Kasumi-1 (cell line): ENCODE data around the gene TBC1D10B.

Experiments
- DNase-seq, 2 experiments: peaks; one replicate each; lab custom pipeline; 2025; lab: John Stamatoyannopoulos, UW

Gene TBC1D10B, protein sequence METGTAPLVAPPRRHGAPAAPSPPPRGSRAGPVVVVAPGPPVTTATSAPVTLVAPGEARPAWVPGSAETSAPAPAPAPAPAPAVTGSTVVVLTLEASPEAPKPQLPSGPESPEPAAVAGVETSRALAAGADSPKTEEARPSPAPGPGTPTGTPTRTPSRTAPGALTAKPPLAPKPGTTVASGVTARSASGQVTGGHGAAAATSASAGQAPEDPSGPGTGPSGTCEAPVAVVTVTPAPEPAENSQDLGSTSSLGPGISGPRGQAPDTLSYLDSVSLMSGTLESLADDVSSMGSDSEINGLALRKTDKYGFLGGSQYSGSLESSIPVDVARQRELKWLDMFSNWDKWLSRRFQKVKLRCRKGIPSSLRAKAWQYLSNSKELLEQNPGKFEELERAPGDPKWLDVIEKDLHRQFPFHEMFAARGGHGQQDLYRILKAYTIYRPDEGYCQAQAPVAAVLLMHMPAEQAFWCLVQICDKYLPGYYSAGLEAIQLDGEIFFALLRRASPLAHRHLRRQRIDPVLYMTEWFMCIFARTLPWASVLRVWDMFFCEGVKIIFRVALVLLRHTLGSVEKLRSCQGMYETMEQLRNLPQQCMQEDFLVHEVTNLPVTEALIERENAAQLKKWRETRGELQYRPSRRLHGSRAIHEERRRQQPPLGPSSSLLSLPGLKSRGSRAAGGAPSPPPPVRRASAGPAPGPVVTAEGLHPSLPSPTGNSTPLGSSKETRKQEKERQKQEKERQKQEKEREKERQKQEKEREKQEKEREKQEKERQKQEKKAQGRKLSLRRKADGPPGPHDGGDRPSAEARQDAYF

DNA sequence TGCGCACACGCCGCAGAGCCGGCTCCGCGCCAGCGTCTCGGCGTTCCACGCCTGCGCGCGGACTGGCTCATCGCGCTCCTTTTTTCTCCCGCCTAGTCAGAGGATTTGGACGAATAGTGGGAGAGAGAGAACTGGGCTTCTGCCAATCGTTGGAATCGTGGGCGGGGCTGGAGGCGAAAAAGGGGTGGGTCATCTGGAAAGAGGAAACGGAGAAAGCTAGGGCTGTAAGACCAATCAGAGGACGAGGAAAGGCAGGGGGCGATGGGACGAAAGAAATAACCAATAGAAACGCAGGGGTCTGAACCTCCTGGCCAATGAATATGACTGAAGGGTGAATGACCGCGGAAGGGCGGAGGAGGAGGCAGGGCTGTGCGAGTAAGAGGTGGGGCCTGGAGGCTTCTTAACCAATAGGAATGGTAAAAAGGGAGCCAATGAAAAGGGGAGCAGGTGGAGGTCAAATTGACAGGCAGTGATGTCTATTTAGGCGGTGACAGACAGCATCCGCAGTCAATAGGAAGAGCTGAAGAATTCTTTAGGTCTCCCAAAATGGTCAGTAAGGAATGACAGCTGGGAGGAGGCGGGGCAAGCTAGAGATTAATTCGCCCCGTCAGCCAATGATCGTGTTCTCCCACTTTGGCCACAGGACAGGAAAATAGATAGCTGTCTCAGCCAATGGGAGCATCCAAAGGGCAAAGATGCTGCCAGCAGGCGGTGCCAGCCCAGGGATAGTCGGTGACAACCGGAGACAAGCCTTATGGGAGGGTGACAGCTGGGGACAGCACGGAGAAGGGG lies at the start of gene TBC1D10B:
Gene TBC1D10B (minus strand): TSS at position 39 of the 792 bp plus-strand sequence. CDS start 311 bp downstream, outside the sequence.
- peak; percentile 96 to 97 for DNase-seq

DNA sequence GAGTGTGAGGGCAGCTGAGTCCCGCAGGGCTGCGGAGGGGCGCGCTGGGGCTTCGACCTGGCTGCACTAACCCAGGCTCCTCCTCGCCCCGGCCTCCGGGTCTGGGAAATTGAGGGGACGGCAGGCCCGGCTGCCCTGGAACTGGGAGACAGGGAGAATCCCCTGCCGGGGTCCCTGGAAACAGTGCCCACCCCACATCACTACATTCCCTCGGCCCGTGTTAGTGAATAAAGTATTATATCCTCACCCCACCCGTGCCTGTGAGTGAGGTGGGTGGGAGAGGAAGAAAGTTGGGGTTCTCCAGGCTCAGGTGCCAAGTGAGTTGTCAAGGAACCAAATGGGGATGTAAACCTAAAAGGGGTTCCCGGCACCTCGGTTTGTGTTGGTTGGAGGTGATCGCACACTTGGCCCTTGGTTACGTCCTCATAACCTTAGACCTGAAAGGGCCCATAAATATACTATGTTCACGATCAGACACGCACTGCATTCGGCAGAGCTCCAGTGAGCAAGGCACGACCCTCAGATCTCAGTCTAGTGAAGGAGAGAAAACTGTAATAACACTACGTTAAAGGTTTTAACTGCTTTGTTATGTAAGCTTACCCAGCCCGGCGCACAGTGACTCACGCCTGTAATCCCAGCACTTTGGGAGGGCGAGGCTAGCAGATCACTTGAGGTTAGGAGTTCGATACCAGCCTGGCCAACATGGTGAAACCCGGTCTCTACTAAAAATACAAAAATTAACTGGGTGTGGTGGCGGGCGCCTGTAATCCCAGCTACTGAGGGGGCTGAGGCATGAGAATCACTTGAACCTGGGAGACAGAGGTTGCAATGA lies 48.3 kb upstream of the TBC1D10B start:
- no peak for DNase-seq

DNA sequence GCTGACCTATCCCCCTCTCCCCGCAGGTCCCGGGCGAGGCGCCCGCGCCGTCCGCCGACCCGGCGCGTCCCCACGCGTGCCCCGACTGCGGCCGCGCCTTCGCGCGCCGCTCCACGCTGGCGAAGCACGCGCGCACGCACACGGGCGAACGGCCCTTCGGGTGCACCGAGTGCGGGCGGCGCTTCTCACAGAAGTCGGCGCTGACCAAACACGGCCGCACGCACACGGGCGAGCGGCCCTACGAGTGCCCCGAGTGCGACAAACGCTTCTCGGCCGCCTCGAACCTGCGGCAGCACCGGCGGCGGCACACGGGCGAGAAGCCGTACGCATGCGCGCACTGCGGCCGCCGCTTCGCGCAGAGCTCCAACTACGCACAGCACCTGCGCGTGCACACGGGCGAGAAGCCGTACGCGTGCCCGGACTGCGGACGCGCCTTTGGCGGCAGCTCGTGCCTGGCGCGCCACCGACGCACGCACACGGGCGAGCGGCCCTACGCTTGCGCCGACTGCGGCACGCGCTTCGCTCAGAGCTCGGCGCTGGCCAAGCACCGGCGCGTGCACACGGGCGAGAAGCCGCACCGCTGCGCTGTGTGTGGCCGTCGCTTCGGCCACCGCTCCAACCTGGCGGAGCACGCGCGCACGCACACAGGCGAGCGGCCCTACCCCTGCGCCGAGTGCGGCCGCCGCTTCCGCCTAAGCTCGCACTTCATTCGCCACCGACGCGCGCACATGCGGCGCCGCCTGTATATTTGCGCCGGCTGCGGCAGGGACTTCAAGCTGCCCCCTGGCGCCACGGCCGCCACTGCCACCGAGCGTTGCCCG lies 47.4 kb upstream of the TBC1D10B start:
- peak; percentile 39 to 40 for DNase-seq

DNA sequence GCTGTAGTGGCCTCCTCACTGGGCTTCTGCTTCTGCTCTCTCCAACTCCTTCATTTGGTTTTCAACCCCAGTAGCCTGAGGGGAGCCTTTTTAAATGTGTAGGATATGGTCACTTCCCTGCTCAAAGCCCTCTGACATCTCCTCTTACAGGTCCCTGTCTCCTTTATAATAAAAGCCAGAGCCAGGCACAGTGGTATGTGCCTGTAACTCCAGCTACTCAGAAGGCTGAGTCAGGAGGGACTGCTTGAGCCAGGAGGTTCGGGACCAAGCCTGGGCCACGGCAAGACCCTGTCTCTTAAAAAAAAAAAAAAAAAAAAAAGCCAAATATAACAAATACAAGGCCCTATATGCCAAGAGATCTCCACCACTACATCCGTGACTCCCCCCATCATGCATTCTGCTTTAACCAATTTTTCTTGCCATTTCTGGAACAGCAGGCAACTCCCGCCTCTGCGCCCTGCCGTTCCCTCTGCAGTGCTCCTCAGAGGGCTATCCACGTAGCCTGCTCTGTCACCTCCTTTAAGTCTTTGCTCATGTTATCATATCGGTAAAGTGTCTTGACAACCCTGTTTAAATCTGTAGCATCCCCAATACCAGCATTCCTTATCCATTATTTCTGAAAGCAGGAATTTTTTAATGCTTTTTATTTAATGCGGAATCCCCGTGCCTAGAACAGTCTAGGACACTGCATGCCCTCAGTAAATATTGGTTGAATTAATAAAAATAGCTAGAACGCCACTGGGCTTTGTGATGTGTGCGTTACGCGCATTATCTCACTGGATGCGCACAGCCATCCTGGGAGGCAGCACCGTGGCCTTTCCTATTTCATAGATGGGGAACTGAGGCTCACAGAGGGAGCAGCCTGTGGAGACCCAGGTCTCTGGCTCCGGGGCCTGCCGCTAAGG lies 46.6 kb upstream of the TBC1D10B start:
- no peak for DNase-seq

DNA sequence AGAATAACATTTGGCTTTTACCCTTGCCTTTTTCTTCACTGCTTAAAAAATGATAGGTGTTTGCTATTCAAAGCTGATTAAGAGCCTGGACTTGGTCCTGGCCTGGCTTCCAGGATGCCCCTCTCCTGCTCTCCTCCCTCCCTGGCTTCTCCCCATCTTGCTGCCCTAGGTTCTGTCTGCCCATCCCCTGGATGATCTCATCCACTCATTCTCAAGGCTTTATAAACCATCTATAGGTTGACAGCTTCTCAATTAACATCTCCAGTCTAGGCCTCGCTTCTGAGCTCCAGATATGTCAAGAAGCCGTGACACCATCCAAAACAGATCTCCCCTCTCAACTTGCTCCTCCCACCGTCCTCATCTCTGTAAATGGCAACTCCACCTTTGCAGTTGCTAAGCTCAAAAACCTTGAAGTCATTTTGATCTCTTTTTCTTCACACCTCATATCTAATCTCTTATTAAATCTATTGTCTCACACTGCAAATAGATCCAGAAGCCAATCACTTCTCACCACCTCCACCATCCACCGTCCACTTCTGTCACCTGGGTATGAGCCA lies 45.8 kb upstream of the TBC1D10B start:
- no peak for DNase-seq

DNA sequence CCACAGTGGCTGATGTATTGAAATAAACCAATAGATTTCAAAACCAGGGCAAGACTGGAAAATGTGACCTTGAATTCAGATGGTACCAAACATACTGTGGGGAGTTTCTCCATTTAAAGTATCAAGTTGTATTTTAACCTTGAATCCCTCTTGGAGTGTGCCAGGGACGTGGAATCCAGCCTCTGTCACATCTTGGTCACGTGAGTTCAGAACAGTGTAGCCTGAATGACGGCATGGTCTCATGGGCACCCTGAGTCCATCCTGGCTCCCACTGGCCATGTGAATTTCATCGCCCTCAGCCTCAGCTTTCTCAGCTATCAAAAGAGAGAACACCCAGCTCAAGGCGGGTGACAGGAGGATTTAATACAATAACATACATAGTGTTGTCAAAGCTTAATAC lies 43.9 kb upstream of the TBC1D10B start:
- DNase-seq: no peak

DNA sequence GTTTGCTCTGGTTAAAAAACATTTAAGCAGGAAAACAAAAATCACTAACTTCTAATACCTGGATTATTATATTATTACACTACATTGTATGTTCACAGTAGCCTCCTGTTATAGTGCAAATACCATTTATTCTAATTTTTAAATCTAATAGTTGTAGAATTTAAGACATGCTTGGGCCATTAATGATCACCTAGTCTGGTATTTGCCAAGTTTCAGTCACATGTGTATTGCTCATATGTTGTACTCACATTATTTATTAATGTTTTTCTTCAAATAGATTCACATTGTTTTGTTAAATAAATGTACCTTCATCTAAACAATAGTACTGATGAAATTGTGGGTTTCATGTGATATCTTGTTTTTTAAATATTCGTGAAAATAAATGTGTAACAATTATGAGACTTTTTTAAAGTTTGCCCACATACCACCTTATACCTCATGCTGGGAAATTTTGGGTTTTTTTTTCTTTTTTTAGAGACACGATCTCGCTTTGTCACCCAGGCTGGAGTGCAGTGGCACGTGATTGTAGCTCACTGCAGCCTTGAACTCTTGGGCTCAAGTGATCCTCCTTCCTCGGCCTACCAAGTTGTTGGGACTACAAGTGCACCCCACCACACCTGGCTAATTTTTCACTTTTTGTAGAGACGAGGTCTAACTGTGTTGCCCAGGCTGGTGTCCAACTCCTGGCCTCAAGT lies 43.0 kb upstream of the TBC1D10B start:
- no peak for DNase-seq

DNA sequence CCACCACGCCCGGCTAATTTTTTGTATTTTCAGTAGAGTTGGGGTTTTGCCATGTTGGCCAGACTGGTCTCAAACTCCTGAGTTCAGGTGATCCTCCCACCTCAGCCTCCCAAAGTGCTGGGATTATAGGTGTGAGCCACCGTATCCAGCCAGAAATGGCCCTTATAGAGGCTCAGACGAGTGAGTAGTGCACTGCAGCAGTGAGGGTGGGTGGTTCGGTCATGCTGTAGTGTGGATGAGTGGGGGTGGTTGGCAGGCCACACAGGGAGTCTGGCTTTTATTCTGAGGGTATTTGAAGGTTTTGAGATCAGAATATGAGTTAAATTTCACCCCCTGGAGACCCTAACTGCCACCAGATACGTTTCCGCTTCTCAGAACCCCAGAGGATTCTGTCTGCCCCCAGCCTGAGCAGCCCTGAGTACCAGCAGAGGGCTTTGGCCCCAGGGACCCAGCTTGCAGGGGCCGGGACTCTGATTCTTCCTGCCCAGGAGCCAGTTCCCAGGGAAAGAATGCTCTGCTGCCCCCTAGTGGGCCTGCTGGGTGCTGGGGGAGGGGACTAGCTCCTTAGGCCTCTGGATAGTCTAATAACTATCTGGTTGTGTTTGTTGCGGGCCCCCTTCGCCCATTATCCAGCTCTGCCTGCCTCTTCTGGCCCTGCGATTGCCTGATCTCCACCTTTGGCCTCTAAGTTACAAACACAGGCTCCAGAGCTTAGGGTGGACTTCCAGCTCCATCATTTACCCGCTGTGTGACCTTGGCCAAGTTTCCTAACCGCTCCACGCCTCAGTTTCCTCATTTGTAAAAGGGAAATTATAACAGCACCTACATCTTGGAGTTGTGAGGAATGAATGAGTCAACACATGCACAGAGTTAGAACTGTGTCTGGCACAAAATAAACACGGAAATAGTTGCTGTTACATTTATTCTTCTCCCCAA lies 39.1 kb upstream of the TBC1D10B start:
- DNase-seq: peak; percentile 59 to 72

DNA sequence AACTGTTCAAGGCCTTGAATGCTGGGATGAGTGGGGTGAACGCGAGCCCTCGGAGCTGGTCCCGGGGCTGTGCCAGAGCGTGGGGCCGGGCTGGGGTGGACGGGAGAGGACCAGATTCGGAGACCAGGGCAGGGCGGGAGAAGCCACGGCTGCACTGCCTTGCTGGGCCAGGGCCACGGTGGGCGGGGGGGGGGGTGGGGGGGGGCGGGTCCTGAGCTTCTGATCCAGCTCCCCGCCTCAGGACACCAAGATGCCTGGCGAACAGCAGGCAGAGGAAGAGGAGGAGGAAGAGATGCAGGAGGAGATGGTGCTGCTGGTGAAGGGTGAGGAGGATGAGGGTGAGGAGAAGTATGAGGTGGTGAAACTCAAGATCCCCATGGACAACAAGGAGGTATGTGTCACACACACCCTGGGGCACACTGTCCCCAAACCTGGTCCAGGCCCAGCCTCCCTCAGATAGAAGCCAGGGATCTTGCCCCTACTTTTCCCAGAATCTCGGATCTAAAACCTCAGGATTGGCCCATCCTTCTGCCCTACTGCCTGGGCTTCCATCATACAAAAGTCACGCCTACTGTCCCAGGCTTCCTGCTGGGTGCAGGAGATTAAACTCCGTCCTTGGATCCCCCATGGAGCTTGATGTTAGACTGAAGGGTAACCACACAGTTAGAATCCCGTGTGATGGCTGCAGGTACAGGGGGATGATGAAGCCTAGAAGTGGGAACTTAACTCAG lies 37.7 kb upstream of the TBC1D10B start:
- DNase-seq: no peak

DNA sequence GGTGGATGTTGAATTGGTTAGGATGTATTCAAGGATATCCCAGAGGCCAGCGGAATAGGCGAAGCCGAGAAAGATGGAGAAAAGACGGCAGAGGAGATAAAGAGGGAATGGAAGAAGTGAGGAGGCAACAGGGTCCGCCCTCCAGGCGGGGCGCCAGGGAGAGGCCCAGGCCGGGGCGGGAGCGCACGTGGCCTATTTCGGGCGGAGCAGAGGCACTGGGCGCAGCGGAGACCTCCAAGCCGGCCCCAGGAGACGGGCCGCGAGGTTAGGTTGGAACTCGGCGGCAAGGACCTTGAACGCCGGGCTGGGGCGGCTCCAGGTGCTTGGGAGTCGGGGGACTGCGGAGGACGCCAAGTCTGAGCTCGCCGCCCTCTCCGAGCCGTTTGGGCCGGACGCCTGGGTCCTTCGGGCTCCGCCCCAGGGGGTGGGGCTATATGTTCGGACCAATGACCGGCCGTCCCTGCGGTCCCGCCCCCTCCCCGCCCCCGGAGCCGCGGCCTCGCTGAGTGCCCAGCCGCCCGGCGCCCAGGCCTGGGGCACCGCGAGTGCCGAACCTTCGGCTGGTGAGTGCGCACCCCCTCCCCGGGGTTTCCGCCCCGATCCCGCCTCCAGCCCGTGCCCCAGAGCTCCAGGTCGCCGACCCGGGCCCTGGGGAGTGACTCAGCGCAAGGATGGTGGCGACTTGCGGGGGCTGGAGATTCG lies 37.0 kb upstream of the TBC1D10B start, which contains the start of gene ZNF771:
Gene ZNF771 (plus strand): TSS at position 505 of the 702 bp plus-strand sequence. CDS start 448 bp downstream, outside the sequence.
- peak; percentile 60 to 61 for DNase-seq

DNA sequence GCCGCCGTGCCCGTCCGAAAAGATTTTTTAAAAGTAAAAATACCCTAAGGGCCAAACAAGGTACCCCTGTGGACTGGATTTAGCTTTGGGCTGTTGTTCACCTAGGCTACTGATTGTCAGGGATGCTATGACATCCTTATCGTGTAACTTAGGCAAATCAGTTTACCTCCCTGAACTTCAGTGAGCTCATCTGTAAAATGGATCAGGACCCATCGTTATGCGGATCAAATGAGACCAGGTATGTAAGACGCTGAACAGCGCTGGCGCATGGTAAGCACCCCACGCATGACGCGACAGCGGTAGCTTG lies 36.5 kb upstream of the TBC1D10B start:
- DNase-seq: no peak

DNA sequence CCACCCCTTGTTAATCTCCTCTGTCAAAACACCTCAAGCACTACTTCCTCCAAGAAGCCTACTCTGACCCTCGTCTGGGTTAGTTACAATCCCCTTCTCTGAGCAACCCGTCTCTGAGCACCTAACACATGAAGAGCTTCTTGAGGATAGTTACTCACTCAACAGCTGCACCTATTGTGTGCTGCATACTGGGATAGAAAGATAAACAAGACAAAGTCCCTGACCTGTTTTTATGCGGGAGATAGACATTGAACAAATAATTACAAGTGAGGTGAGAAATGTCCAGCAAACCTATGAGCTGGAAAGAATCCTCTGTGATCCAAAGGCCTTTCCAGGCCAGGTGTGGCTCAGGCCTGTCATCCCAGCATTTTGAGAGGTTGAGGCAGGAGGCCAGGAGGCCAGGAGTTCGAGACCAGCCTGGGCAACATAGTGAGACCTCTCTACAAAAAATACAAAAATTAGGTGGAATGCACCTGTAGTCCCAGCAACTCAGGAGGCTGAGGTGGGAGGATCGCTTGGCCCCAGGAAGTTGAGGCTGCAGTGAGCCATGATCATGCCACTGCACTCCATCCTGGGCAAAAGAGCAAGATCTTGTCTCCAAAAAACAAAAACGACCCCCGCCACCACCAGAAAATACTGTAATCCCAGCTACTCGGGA lies 31.6 kb upstream of the TBC1D10B start:
- no peak for DNase-seq

DNA sequence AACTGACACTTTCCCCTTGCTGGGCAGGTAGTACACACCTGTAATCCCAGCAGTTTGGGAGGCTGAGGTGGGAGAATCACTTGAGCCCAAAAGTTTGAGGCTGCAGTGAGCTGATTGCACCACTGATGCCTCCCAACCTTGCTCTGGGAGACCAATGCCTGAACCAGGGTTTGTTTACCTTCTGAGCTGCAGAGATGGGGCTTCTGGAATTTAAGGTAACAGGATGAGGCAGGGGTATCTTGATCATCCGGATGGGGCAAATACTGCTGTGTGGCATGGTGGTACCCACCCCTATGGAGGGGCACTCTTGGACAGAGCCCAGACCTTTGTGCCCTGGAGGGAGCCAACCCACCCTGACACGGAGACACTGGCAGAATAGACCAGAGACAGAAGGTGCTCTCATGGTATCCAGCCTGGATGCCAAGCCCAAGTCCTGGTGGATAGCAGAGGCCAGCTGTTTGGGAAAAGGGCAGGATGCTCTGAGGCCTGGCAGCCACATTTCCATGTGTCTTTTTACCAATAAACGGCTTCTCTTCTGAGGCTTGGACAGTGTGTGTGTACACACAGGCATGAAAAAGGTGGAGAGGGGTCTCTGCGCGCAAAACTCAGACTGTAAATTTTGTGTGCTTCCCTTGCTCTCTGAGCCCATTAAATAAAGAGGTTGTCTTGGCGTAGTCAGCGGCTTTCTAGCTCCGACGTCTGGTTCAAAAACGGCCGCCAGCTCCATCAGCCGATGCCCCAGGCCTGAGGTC lies 29.3 kb upstream of the TBC1D10B start:
- DNase-seq: no peak

DNA sequence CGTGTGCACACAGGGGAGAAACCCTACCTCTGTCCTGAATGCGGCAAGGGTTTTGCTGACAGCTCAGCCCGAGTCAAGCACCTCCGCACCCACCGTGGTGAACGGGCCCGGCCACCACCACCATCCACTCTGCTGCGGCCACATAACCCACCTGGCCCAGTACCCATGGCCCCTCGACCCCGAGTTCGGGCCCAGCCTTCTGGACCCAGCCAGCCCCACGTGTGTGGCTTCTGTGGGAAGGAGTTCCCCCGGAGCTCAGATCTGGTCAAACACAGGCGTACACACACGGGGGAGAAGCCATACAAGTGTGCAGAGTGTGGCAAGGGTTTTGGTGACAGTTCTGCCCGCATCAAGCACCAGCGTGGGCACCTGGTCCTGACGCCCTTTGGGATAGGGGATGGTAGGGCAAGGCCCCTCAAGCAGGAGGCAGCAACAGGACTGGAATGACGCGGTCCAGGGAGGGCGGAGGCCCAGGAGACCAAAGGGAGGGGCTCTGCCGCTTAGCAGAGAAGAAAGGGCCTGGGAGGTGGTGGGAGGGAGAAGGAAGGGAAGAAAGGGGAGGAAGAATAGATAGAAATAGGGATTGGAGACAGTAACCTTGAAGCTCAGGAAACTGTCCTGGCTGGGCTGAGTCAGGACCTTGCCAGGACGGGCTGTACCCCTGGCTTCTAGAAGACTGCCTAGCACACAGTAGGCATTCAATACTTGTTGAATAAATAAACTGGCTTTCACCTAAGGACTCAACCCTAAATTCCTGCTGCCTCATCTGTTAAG lies 28.6 kb upstream of the TBC1D10B start:
- no peak for DNase-seq
